WTC11 (cell line): Measurements from ENCODE around the gene CEP72. TPM values are rescaled to one million over a fixed set of nuclear protein-coding genes. Genes with fewer than 3 reads are reported as not detected.

Source experiments
- ATAC-seq: fragments of 200-7000 bp; cut with Tn5 transposase; 2 replicates; pipeline ENCODE4 v1.10.0; 2021; ENCODE audit warnings: mild to moderate bottlenecking, moderate library complexity
- CTCF ChIA-PET: fragments of 300-600 bp; sonication (Branson Sonifier 250); formaldehyde crosslinking; loops from one replicate; lab custom pipeline; 2021; ENCODE audit warnings: antibody characterized with exemption; lab: Charles Lee
- POLR2A ChIA-PET: fragments of 350-600 bp; sonication (Branson Sonifier 250); formaldehyde crosslinking; loops from one replicate; lab custom pipeline; 2021; ENCODE audit warnings: antibody characterized with exemption; lab: Charles Lee
- DNase-seq: peaks from one replicate; pipeline ENCODE4 v3.0.0; 2021; ENCODE audit warnings: low spot score
- H3K27ac Mint-ChIP-seq: 2 replicates; pipeline ENCODE4 v1.8.0; 2021; ENCODE audit warnings: mixed read lengths
- H3K27me3 Mint-ChIP-seq: 2 replicates; pipeline ENCODE4 v1.8.0; 2021; ENCODE audit warnings: low read depth, mild to moderate bottlenecking, moderate library complexity, mixed read lengths
- H3K36me3 Mint-ChIP-seq: 2 replicates; pipeline ENCODE4 v1.8.0; 2021; ENCODE audit warnings: mixed read lengths
- H3K4me1 Mint-ChIP-seq: 2 replicates; pipeline ENCODE4 v1.8.0; 2022; ENCODE audit warnings: mixed read lengths
- H3K4me3 Mint-ChIP-seq: 2 replicates; pipeline ENCODE4 v1.8.0; 2021; ENCODE audit warnings: mild to moderate bottlenecking, moderate library complexity, mixed read lengths
- H3K9me3 Mint-ChIP-seq: 2 replicates; pipeline ENCODE4 v1.8.0; 2021; ENCODE audit warnings: mixed read lengths
- ATF1 ChIP-seq: sonication (generic); formaldehyde crosslinking; IDR thresholded peaks from 2 replicates; pipeline ENCODE4 v1.8.1; 2023; ENCODE audit warnings: mild to moderate bottlenecking, moderate library complexity, missing genetic modification reagents
- ATF3 ChIP-seq: sonication (generic); formaldehyde crosslinking; conservative IDR thresholded peaks from 2 replicates; pipeline ENCODE4 v1.8.1; 2022; ENCODE audit warnings: mild to moderate bottlenecking, missing genetic modification reagents
- ESRRA ChIP-seq: sonication (generic); formaldehyde crosslinking; IDR thresholded peaks from 2 replicates; pipeline ENCODE4 v1.8.1; 2022; ENCODE audit warnings: mild to moderate bottlenecking, missing genetic modification reagents, borderline replicate concordance
- FOXJ3 ChIP-seq: sonication (generic); formaldehyde crosslinking; IDR thresholded peaks from 2 replicates; pipeline ENCODE4 v1.9.0; 2021; ENCODE audit warnings: missing genetic modification reagents, mild to moderate bottlenecking, borderline replicate concordance
- GABPB1 ChIP-seq: sonication (generic); formaldehyde crosslinking; IDR thresholded peaks from 2 replicates; pipeline ENCODE4 v1.8.1; 2023; ENCODE audit warnings: mild to moderate bottlenecking, missing genetic modification reagents
- HMGXB4 ChIP-seq: sonication (generic); formaldehyde crosslinking; IDR thresholded peaks from 2 replicates; pipeline ENCODE4 v1.8.1; 2023; ENCODE audit warnings: mild to moderate bottlenecking, moderate library complexity, missing genetic modification reagents
- JUN ChIP-seq: sonication (generic); formaldehyde crosslinking; IDR thresholded peaks from 2 replicates; pipeline ENCODE4 v1.8.0; 2023; ENCODE audit warnings: mild to moderate bottlenecking, missing genetic modification reagents
- MLX ChIP-seq: sonication (generic); formaldehyde crosslinking; IDR thresholded peaks from 2 replicates; pipeline ENCODE4 v1.8.1; 2023; ENCODE audit warnings: mild to moderate bottlenecking, missing genetic modification reagents, moderate library complexity
- SMAD4 ChIP-seq: sonication (generic); formaldehyde crosslinking; IDR thresholded peaks from 2 replicates; pipeline ENCODE4 v1.8.0; 2022; ENCODE audit warnings: mild to moderate bottlenecking, missing genetic modification reagents
- STAT6 ChIP-seq: sonication (generic); formaldehyde crosslinking; conservative IDR thresholded peaks from 2 replicates; pipeline ENCODE4 v1.8.1; 2023; ENCODE audit warnings: mild to moderate bottlenecking, low read depth, missing genetic modification reagents, moderate library complexity
- TCF7 ChIP-seq: sonication (generic); formaldehyde crosslinking; IDR thresholded peaks from 2 replicates; pipeline ENCODE4 v1.8.0; 2022; ENCODE audit warnings: mild to moderate bottlenecking, low read depth, missing genetic modification reagents, moderate library complexity
- TEAD4 ChIP-seq: sonication (generic); formaldehyde crosslinking; IDR thresholded peaks from 2 replicates; pipeline ENCODE4 v1.8.0; 2022; ENCODE audit warnings: mild to moderate bottlenecking, missing genetic modification reagents
- USF2 ChIP-seq: sonication (generic); formaldehyde crosslinking; IDR thresholded peaks from 2 replicates; pipeline ENCODE4 v1.8.1; 2023; ENCODE audit warnings: mild to moderate bottlenecking, missing genetic modification reagents, moderate library complexity
- ZBTB43 ChIP-seq: sonication (generic); formaldehyde crosslinking; IDR thresholded peaks from 2 replicates; pipeline ENCODE4 v1.8.1; 2023; ENCODE audit warnings: mild to moderate bottlenecking, missing genetic modification reagents
- ZNF121 ChIP-seq: sonication (generic); formaldehyde crosslinking; IDR thresholded peaks from 2 replicates; pipeline ENCODE4 v1.8.0; 2023; ENCODE audit warnings: missing genetic modification reagents
- ZNF138 ChIP-seq: sonication (generic); formaldehyde crosslinking; conservative IDR thresholded peaks from 2 replicates; pipeline ENCODE4 v1.8.1; 2022; ENCODE audit warnings: mild to moderate bottlenecking, moderate library complexity, missing genetic modification reagents
- ZNF232 ChIP-seq: sonication (generic); formaldehyde crosslinking; IDR thresholded peaks from 2 replicates; pipeline ENCODE4 v1.8.0; 2022; ENCODE audit warnings: mild to moderate bottlenecking, missing genetic modification reagents
- ZNF317 ChIP-seq: sonication (generic); formaldehyde crosslinking; IDR thresholded peaks from 2 replicates; pipeline ENCODE4 v1.8.1; 2023; ENCODE audit warnings: low read depth, mild to moderate bottlenecking, moderate library complexity, missing genetic modification reagents, borderline replicate concordance
- ZNF396 ChIP-seq: fragments of 250-450 bp; sonication (Bioruptor Pico); IDR thresholded peaks from 2 replicates; pipeline ENCODE4 v1.8.0; 2021; ENCODE audit warnings: mild to moderate bottlenecking, moderate library complexity, borderline replicate concordance
- ZNF512 ChIP-seq: sonication (generic); formaldehyde crosslinking; IDR thresholded peaks from 2 replicates; pipeline ENCODE4 v1.8.1; 2022; ENCODE audit warnings: missing genetic modification reagents, borderline replicate concordance
- total RNA-seq: library from RNA; stranded (reverse); gene quantifications from 3 replicates; pipeline ENCODE4 v1.2.3, GENCODE V29; 2021

The CEP72 gene
- total RNA-seq, 1 experiment from 2014 or later, result 26.6 TPM

GRCh38 chr5:640461-641330 lies 28.6 kb downstream of the CEP72 start (continued):
- TF ChIP-seq FOXJ3 (CRISPR knock-in tag) (no peak), STAT6 (CRISPR knock-in tag) (no peak), TCF7 (no peak)

GRCh38 chr5:641331-641765 lies 29.2 kb downstream of the CEP72 start:
- DNase-seq (no peak), ATAC-seq (no peak)
- POLR2A ChIA-PET, result no interaction called here
- no peak for TF ChIP-seq ATF3 (CRISPR knock-in tag)
- TF ChIP-seq ZNF512, result no peak
- TF ChIP-seq GABPB1, result no peak
- TF ChIP-seq HMGXB4 (CRISPR knock-in tag), result no peak
- no peak for TF ChIP-seq USF2 (CRISPR knock-in tag)
- Mint-ChIP-seq H3K36me3 (peaks cover 52% of the 10 kb centered on the region), H3K4me1 (no peaks in the 10 kb centered on the region), H3K27ac (no peak overlapping the region), H3K4me3 (no peak overlapping the region), H3K9me3 (no peaks in the 10 kb centered on the region), H3K27me3 (no peaks in the 10 kb centered on the region)
- CTCF ChIA-PET, result no interaction called here

- H3K36me3 Mint-ChIP-seq, result peaks cover 45% of the 10 kb centered on the region
- H3K27me3 Mint-ChIP-seq, result no peaks in the 10 kb centered on the region
- H3K27ac Mint-ChIP-seq, result no peak overlapping the region
- H3K4me3 Mint-ChIP-seq, result no peak overlapping the region
- no peak for ATAC-seq
- no peaks in the 10 kb centered on the region for H3K9me3 Mint-ChIP-seq
- DNase-seq, result no peak
- POLR2A ChIA-PET, result interaction anchor here (0.5 kb wide), 1 partner anchor 14 kb away, joined by 3 read pairs; no protein-coding TSS in a partner anchor
- no peaks in the 10 kb centered on the region for H3K4me1 Mint-ChIP-seq
- CTCF ChIA-PET, result no interaction called here
- TF ChIP-seq ATF1 (CRISPR knock-in tag), result no peak
- no peak for TF ChIP-seq SMAD4
- no peak for TF ChIP-seq ZNF396 (CRISPR knock-in tag)
- no peak for TF ChIP-seq ZNF317 (CRISPR knock-in tag)
- no peak for TF ChIP-seq TCF7
- no peak for TF ChIP-seq ZBTB43 (CRISPR knock-in tag)
- TF ChIP-seq MLX (CRISPR knock-in tag), result no peak
- TF ChIP-seq ESRRA, result no peak
- TF ChIP-seq ZNF121 (CRISPR knock-in tag), result no peak
- TF ChIP-seq TEAD4 (CRISPR knock-in tag), result no peak
- no peak for TF ChIP-seq ZNF232 (CRISPR knock-in tag)
- no peak for TF ChIP-seq ZNF138 (CRISPR knock-in tag)
- TF ChIP-seq GABPB1, result no peak
- TF ChIP-seq STAT6 (CRISPR knock-in tag), result no peak
- no peak for TF ChIP-seq JUN (CRISPR knock-in tag)
Observed at GRCh38 chr5:642481-642880, 30.3 kb downstream of the CEP72 start.
